BLaER1 treated with 17β-estradiol and CSF1 and Interleukin-3, amounts not matched to agents 10 nM and 100 nM (cell line): ENCODE results near the gene USP22.

ENCODE experiments used
- H3K27ac ChIP-seq, 11 experiments: shearing (Covaris generic); formaldehyde crosslinking; 2 replicates each; pipeline ENCODE4 v1.8.1; 2022
- H3K27me3 ChIP-seq, 11 experiments: shearing (Covaris generic); formaldehyde crosslinking; 2 replicates each; pipeline ENCODE4 v1.8.1; 2022
- H3K36me3 ChIP-seq, 11 experiments: shearing (Covaris generic); formaldehyde crosslinking; 2 replicates each; pipeline ENCODE4 v1.8.1; 2022
- H3K4me1 ChIP-seq, 10 experiments: shearing (Covaris generic); formaldehyde crosslinking; 2 replicates each; pipeline ENCODE4 v1.8.1; 2022
- H3K4me2 ChIP-seq, 11 experiments: shearing (Covaris generic); formaldehyde crosslinking; 2 replicates each; pipeline ENCODE4 v1.8.1; 2022
- H3K4me3 ChIP-seq, 10 experiments: shearing (Covaris generic); formaldehyde crosslinking; 2 replicates each; pipeline ENCODE4 v1.8.1; 2022
- H3K9ac ChIP-seq, 11 experiments: shearing (Covaris generic); formaldehyde crosslinking; 2 replicates each; pipeline ENCODE4 v1.8.1; 2022
- H3K9me3 ChIP-seq, 11 experiments: shearing (Covaris generic); formaldehyde crosslinking; replicated peaks in 1 of 11; 2 replicates each; pipeline ENCODE4 v1.8.1; 2022
- H4K20me1 ChIP-seq, 11 experiments: shearing (Covaris generic); formaldehyde crosslinking; 2 replicates each; pipeline ENCODE4 v1.8.1; 2022
- Cebpa-rat ChIP-seq, 11 experiments: shearing (Covaris generic); IDR thresholded peaks; 2 replicates each; pipeline ENCODE4 v1.8.1; 2022

The USP22 gene

DNA sequence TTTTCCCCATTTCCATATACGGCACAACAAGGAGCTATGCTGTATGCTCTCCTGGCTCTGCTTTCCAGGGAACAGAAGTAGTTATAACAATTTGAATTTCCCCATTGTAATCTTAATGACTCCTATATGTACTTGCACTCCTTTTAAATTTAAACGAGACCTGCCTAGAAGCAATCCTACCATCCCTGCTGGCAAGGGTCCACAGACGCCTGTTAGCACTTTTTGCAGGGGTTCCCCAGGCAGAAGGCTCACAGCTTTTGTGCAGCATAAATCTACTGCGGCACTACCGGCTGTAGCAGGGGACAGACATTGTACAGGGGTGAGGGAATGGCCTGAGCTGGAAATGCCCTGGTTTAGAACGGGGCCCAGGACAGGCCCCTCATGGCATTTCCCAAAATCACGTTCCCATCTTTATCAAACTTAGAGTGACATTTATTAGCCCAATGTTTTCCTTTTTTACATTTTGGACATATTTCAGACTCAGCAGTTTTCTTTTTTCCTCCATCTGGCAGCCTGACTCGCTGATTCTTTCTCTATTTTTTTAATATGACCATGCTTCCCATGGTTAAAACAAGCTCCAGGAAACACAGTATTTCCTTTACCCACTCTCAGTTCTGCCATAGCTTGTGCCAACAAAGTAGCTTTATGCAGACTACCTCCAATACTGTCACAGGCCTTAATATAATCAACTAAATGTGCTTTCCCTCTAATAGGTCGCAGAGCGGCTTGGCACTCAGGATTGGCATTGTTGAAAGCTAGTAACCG, 35.4 kb upstream of the USP22 start:
- Histone ChIP-seq H3K4me3 (no peak overlapping the region), H3K9me3 (peaks cover 10 to 28% (median 20%) of the 10 kb centered on the region in 11 experiments; a peak in 20 of 22 replicates), H4K20me1 (no peaks in the 10 kb centered on the region), H3K9ac (peak overlapping the region in 1 of 11 experiments; percentile 12; a peak in 1 of 22 replicates), H3K36me3 (no peaks in the 10 kb centered on the region), H3K27ac (no peak overlapping the region), H3K4me1 (peaks cover 6 to 18% (median 10%) of the 10 kb centered on the region in 10 experiments; a peak in 17 of 20 replicates), H3K27me3 (no peaks in the 10 kb centered on the region), H3K4me2 (peak overlapping the region; percentile 18 to 56 (median 33); a peak in 21 of 22 replicates)
- TF ChIP-seq Cebpa-rat (IDR thresholded peaks at IDR 0.05), result no peak

DNA sequence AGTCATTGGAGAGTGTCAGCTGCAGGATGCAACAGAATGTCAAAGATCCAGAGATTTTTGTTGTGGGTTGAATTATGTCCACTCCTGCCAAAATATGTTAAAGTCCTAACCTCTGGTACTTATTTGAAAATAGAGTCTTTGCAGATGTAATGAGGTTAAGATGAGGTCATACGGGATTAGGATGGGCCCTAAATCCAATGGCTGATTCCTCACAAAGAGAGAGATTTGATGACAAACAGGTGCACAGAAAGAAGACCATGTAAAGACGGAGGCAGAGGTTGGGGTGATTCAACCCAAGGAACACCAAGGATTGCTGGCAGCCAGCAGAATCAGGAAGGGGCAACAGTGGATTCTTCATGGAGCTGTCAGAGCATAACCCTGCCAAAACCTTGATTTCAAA, 34.5 kb upstream of the USP22 start:
- Histone ChIP-seq H3K9ac (no peak overlapping the region), H4K20me1 (no peaks in the 10 kb centered on the region), H3K4me3 (no peak overlapping the region), H3K27me3 (no peaks in the 10 kb centered on the region), H3K27ac (no peak overlapping the region), H3K4me1 (peaks cover 6 to 16% (median 10%) of the 10 kb centered on the region in 10 experiments; a peak in 15 of 20 replicates), H3K9me3 (peaks cover 7 to 27% (median 20%) of the 10 kb centered on the region in 11 experiments; a peak in 20 of 22 replicates), H3K4me2 (no peak overlapping the region), H3K36me3 (no peaks in the 10 kb centered on the region)
- no peak for TF ChIP-seq Cebpa-rat (IDR thresholded peaks at IDR 0.05)

DNA sequence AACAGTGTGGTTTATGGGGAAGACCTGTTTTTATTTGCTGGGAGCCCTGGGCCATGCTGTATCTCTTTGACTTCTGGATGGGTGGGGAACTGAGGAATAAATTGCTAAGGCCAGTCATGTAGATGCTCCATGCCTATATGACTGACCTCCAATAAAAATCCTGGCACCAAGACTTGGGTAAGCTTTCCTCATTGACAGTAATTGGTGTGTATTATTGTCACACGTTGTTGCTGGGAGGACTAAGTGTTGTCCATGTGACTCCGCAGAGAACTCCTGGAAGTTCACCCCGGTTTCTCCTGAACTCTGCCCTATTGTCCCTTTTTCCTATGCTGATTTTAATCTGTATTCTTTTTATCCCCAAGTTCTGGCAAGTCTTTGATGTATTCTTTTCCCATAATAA, 33.4 kb upstream of the USP22 start:
- Histone ChIP-seq H3K4me3 (no peak overlapping the region), H3K27ac (no peak overlapping the region), H3K9ac (no peak overlapping the region), H3K36me3 (no peaks in the 10 kb centered on the region), H3K27me3 (no peaks in the 10 kb centered on the region), H3K4me1 (peaks cover 6 to 20% (median 13%) of the 10 kb centered on the region in 10 experiments; a peak in 17 of 20 replicates), H3K9me3 (peaks cover 0 to 16% (median 11%) of the 10 kb centered on the region in 11 experiments; a peak in 13 of 22 replicates), H3K4me2 (no peak overlapping the region), H4K20me1 (no peaks in the 10 kb centered on the region)
- TF ChIP-seq Cebpa-rat (IDR thresholded peaks at IDR 0.05), result no peak

DNA sequence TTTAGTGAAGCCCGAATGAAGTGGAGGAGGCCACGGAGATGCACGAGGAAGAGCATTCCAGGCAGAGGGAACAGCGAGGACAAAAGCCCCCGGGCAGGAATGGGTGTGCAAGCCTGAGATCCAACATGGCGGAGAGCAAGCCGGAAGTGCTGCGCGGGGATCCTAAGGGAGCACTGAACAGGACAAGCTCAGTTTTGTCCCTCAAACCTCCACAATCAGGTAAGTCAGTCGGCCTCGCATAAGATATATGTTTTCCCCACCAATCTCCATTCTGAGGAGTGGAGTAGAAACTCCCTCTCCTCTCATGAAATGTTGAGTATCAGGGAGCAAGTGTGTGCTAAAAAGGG, 32.9 kb upstream of the USP22 start:
- Histone ChIP-seq H3K4me3 (no peak overlapping the region), H3K9ac (no peak overlapping the region), H3K36me3 (no peaks in the 10 kb centered on the region), H3K9me3 (peaks cover 0 to 12% (median 9%) of the 10 kb centered on the region in 11 experiments; a peak in 12 of 22 replicates), H3K4me1 (peaks cover 6 to 25% (median 13%) of the 10 kb centered on the region in 10 experiments; a peak in 17 of 20 replicates), H3K27me3 (no peaks in the 10 kb centered on the region), H4K20me1 (no peaks in the 10 kb centered on the region), H3K27ac (no peak overlapping the region), H3K4me2 (no peak overlapping the region)
- no peak for TF ChIP-seq Cebpa-rat (IDR thresholded peaks at IDR 0.05)

DNA sequence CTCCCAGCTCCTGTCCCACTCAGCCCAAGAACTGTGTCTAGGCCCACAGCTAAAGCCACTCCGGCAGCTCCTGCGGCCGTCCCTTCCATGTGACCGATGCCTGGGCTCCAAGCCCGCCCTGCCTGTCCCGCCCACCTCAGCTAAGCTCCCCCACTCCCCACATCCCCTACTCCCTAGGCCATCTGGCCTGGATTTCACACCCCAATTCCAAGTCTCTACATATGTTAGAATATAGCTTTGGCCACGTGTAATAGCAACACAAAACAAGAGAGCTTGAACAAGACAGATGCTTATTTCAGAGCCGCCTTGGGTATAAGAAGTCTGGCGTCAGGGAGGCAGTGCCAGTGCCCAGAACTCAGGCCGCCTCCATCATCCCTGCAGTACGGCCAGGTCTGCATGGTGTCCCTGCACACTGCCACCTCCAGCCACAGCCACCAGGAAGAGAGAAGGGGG, 30.0 kb upstream of the USP22 start:
- Histone ChIP-seq H3K4me2 (no peak overlapping the region), H3K4me1 (peaks cover 6 to 34% (median 20%) of the 10 kb centered on the region in 10 experiments; a peak in 18 of 20 replicates), H3K27me3 (no peaks in the 10 kb centered on the region), H3K27ac (no peak overlapping the region), H4K20me1 (no peaks in the 10 kb centered on the region), H3K36me3 (no peaks in the 10 kb centered on the region), H3K4me3 (no peak overlapping the region), H3K9ac (no peak overlapping the region), H3K9me3 (no peaks in the 10 kb centered on the region)
- no peak for TF ChIP-seq Cebpa-rat (IDR thresholded peaks at IDR 0.05)

DNA sequence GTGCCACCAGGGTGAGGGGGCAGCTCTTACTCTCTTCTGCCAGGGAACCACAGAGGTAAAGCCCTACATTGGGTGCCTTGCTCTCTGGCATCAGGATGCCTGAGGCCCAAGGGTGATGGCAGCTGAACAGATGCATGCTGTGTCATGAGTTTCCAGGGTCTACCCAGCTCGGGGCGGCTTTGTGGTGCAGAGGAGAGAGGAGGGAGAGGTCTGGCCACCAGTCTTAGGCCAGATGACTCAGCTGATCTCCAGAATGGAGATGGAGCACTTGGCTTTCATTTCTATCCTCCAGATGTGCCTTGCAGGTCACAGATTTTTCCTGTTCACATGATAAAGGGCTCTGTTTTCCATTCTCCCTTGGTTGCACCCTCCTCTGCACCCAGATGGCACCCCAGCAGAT, 23.6 kb upstream of the USP22 start:
- H3K36me3 ChIP-seq, result no peaks in the 10 kb centered on the region
- H3K27ac ChIP-seq, result peak overlapping the region in 3 of 11 experiments; percentile 12 to 75 (median 13); a peak in 2 of 22 replicates
- H3K4me1 ChIP-seq, result peaks cover 36 to 70% (median 64%) of the 10 kb centered on the region in 10 experiments
- no peaks in the 10 kb centered on the region for H3K27me3 ChIP-seq
- H3K9me3 ChIP-seq, result peaks cover 0 to 11% (median 0%) of the 10 kb centered on the region in 11 experiments; a peak in 5 of 22 replicates
- H4K20me1 ChIP-seq, result no peaks in the 10 kb centered on the region
- no peak overlapping the region for H3K4me3 ChIP-seq
- H3K4me2 ChIP-seq, result peak overlapping the region in 4 of 11 experiments; percentile 3 to 8 (median 6); a peak in 4 of 22 replicates
- no peak overlapping the region for H3K9ac ChIP-seq
- no peak for TF ChIP-seq Cebpa-rat (IDR thresholded peaks at IDR 0.05)

DNA sequence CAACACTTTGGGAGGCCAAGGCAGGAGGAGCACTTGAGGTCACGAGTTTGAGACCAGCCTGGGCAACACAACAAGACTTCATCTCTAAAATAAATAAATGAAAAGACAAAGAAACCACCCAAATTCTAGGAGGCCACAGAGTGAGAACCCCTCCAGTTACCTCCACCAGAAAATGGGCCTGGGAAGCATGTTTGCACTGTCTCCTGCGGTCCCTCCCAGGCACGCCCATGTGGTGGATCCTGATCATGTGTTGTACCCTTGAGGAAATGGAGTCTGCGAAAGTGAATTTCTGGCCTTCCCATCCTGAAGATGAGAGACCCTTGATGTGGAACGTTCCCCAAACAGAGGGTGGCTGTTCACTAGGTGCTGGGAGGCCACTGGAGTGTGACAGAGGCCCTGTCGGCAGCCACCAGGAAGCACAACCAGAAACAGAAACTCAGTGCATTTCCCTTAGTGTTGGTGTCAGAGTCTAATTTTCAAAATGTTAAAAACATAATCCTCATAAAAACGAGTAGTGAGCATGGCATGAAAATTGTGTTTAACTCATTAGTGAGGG, 19.2 kb upstream of the USP22 start:
- Histone ChIP-seq H4K20me1 (no peaks in the 10 kb centered on the region), H3K9me3 (peaks cover 0 to 11% (median 0%) of the 10 kb centered on the region in 11 experiments; a peak in 5 of 22 replicates), H3K4me3 (no peak overlapping the region), H3K36me3 (no peaks in the 10 kb centered on the region), H3K4me2 (peak overlapping the region; percentile 61 to 87 (median 73)), H3K27me3 (no peaks in the 10 kb centered on the region), H3K9ac (peak overlapping the region in 10 of 11 experiments; percentile 13 to 65 (median 46); a peak in 18 of 22 replicates), H3K4me1 (peaks cover 32 to 84% (median 69%) of the 10 kb centered on the region in 10 experiments), H3K27ac (peak overlapping the region; percentile 18 to 75 (median 60); a peak in 21 of 22 replicates)
- no peak for TF ChIP-seq Cebpa-rat (IDR thresholded peaks at IDR 0.05)

DNA sequence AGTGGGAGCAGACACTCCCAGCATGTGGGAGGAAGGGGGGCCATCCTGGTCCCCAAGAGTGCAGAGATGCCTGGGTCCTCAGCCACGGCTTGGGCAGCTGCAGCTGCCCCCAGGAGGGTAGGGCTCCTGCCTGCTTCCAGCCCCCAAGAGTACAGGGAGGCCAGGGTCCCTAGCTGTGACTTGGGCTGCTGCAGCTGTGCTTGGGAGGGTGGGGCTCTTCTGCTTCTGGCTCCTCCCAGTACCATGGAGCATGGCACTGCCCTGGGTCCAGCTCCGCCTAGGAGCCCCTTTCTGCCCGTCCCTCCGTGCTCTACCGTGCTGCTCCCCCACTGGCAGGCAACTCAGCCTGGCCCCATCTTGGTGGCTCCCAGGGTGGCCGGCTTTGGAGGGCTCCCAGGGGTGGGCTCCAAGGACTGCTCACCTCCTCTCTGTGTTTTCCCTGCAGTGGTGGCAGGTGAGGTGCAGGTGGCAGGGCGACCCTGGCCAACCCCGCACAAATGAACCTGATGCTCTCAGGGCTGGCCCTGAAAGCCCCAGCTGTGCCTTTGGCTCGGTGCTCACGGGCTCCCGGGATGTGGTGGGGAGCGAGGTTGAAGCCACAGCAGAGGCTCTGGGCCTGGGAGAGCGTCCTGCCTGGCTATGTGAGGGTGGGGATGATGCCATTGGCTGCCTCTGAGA, 18.5 kb upstream of the USP22 start:
- TF ChIP-seq Cebpa-rat (IDR thresholded peaks at IDR 0.05), result no peak
- Histone ChIP-seq H3K4me2 (peak overlapping the region; percentile 61 to 87 (median 73)), H3K9ac (peak overlapping the region in 7 of 11 experiments; percentile 42 to 65 (median 49); a peak in 10 of 22 replicates)

More for the DNA sequence above, 18.5 kb upstream of the USP22 start:
- H3K27me3 ChIP-seq, result no peaks in the 10 kb centered on the region
- no peak overlapping the region; a peak in 1 of 20 replicates for H3K4me3 ChIP-seq
- H3K27ac ChIP-seq, result peak overlapping the region in 9 of 11 experiments; percentile 50 to 75 (median 70); a peak in 19 of 22 replicates
- H3K4me1 ChIP-seq, result peaks cover 32 to 79% (median 66%) of the 10 kb centered on the region in 10 experiments
- H3K36me3 ChIP-seq, result no peaks in the 10 kb centered on the region
- H3K9me3 ChIP-seq, result peaks cover 0 to 11% (median 0%) of the 10 kb centered on the region in 11 experiments; a peak in 5 of 22 replicates
- H4K20me1 ChIP-seq, result no peaks in the 10 kb centered on the region
